Measurements from ENCODE around the gene ADSL. TPM values are rescaled to one million over a fixed set of nuclear protein-coding genes. Genes with fewer than 3 reads are reported as not detected.

ADSL gene
- total RNA-seq, 2 donors from 2014 or later, result 49.0 to 76.5 TPM

- Histone ChIP-seq H3K36me3 (replicated peaks in 1 of 2; ENCODE audit: insufficient read depth in 1 of 2, low read depth in 2 of 2) (peaks cover 0 to 9% of the 10 kb centered on the region in 2 donors), H3K4me1 (peaks cover 13% of the 10 kb centered on the region), H3K4me3 (no peak overlapping the region), H3K27me3 (no peaks in the 10 kb centered on the region), H3K9me3 (no peaks in the 10 kb centered on the region), H3K27ac (no peak overlapping the region)
- DNase-seq (no peak), ATAC-seq (no peak)
- 63 to 70% methylated on average over 3 of the region's 3 CpGs for WGBS, 2 donors
- TF ChIP-seq POLR2A (IDR thresholded peaks at IDR 0.05), result no peak
- no peak for TF ChIP-seq CTCF (IDR thresholded peaks at IDR 0.05)
- intact Hi-C loops (cut with DNase I), result no loop called here
These were observed 87.3 kb downstream of the ADSL start for GRCh38 chr22:40433416-40434090.

- Histone ChIP-seq H3K36me3 (replicated peaks in 1 of 2; ENCODE audit: insufficient read depth in 1 of 2, low read depth in 2 of 2) (peaks cover 0 to 4% of the 10 kb centered on the region in 2 donors), H3K27ac (no peak overlapping the region), H3K4me3 (no peak overlapping the region), H3K9me3 (no peaks in the 10 kb centered on the region), H3K4me1 (peaks cover 13% of the 10 kb centered on the region), H3K27me3 (no peaks in the 10 kb centered on the region)
- WGBS, 2 donors, result 95 to 98% methylated on average over 3 of the region's 3 CpGs
- ATAC-seq (no peak), DNase-seq (no peak)
- intact Hi-C loops (cut with DNase I), result no loop called here
- no peak for TF ChIP-seq CTCF (IDR thresholded peaks at IDR 0.05)
- no peak for TF ChIP-seq POLR2A (IDR thresholded peaks at IDR 0.05)
These were observed 87.8 kb downstream of the ADSL start for GRCh38 chr22:40434106-40434505.

GRCh38 chr22:40434745-40435144 is 88.4 kb downstream of the ADSL start:
- intact Hi-C loops (cut with DNase I), result loop anchor here (5.0 kb wide), 1 partner anchor 208 kb away; no protein-coding TSS in a partner anchor
- Histone ChIP-seq H3K27me3 (no peaks in the 10 kb centered on the region), H3K9me3 (no peaks in the 10 kb centered on the region), H3K27ac (no peak overlapping the region), H3K4me3 (no peak overlapping the region), H3K4me1 (peaks cover 13% of the 10 kb centered on the region), H3K36me3 (replicated peaks in 1 of 2; ENCODE audit: insufficient read depth in 1 of 2, low read depth in 2 of 2) (peaks cover 0 to 3% of the 10 kb centered on the region in 2 donors)
- DNase-seq, result no peak
- no peak for TF ChIP-seq CTCF (IDR thresholded peaks at IDR 0.05)
- WGBS, 2 donors, result 75 to 92% methylated on average over 5 of the region's 5 CpGs
- ATAC-seq, result no peak

GRCh38 chr22:40436505-40437431 is 90.5 kb downstream of the ADSL start:
- intact Hi-C loops (cut with DNase I), result loop anchor here (5.0 kb wide), 1 partner anchor 206 kb away; no protein-coding TSS in a partner anchor
- Histone ChIP-seq H3K27me3 (no peaks in the 10 kb centered on the region), H3K27ac (peak overlapping the region in 2 of 4 donors; percentile 15 to 50), H3K36me3 (replicated peaks in 1 of 2; ENCODE audit: insufficient read depth in 1 of 2, low read depth in 2 of 2) (no peaks in the 10 kb centered on the region), H3K4me1 (peaks cover 13% of the 10 kb centered on the region), H3K4me3 (no peak overlapping the region), H3K9me3 (no peaks in the 10 kb centered on the region)
- WGBS, 2 donors, result 18 to 22% methylated on average over 12 of the region's 12 CpGs
- peak; percentile 83 for ATAC-seq
- peak in 2 of 4 donors; percentile 28 to 36 for DNase-seq
- peak; percentile 44 to 76 (median 70) for TF ChIP-seq CTCF (IDR thresholded peaks at IDR 0.05)
- no peak for TF ChIP-seq POLR2A (IDR thresholded peaks at IDR 0.05)

Other genes starting within 250 kb of the ADSL start
- gene TNRC6B, start 168.6 kb upstream of the ADSL start, total RNA-seq, result 10 to 100 TPM; 25.2 to 39.9 TPM
- 100 to 1,000 TPM; 125 to 231 TPM for gene SGSM3, start 24.1 kb downstream of the ADSL start, total RNA-seq